ENCODE measurements around the gene STK38. TPM values are rescaled to one million over a fixed set of nuclear protein-coding genes. Genes with fewer than 3 reads are reported as not detected.

STK38 gene
- total and polyA plus RNA-seq, 9 of the 15 experiments (the other 6 are each of a cell fraction or from before 2014, with no cell fraction given) = 5.7 to 28.7 (median 19.5) TPM

GRCh38 chr6:36478051-36478526 is 69.2 kb downstream of the STK38 start (continued):
- TF ChIP-seq THRA (IDR thresholded peaks at IDR 0.05) (no peak), TFAP4 (CRISPR knock-in tag; IDR thresholded peaks at IDR 0.05; ENCODE audit: borderline replicate concordance) (peak; percentile 63; the same call in 1 of the 2 replicates), ZBTB7A (IDR thresholded peaks at IDR 0.05; ENCODE audit: borderline replicate concordance, control insufficient read depth, low read depth, low read length) (no peak), PHTF2 (CRISPR knock-in tag; IDR thresholded peaks at IDR 0.05) (no peak), VEZF1 (CRISPR knock-in tag; IDR thresholded peaks at IDR 0.05) (peak; percentile 61), U2AF2 (optimal IDR thresholded peaks at IDR 0.05; ENCODE audit: low read depth, low read length) (no peak), ZNF561 (CRISPR knock-in tag; conservative IDR thresholded peaks at IDR 0.05) (no peak), NCOA4 (IDR thresholded peaks at IDR 0.05; ENCODE audit: partially characterized antibody) (no peak), ARID3A (IDR thresholded peaks at IDR 0.05; ENCODE audit: borderline replicate concordance, low read depth, low read length) (0 out of 2 replicates have a peak, but pooled peaks have one; percentile 60), ETS1 (conservative IDR thresholded peaks at IDR 0.05; ENCODE audit: control insufficient read depth, low read depth, low read length) (no peak), ZNF695 (CRISPR knock-in tag; IDR thresholded peaks at IDR 0.05) (no peak), ZNF224 (CRISPR knock-in tag; IDR thresholded peaks at IDR 0.05) (no peak), MITF (IDR thresholded peaks at IDR 0.05) (peak; percentile 90), ZBTB9 (CRISPR knock-in tag; IDR thresholded peaks at IDR 0.05) (no peak), NR2C1 (IDR thresholded peaks at IDR 0.05) (peak; percentile 47; the same call in 1 of the 2 replicates), NR2C1 (tag; IDR thresholded peaks at IDR 0.05) (peak; percentile 75), EP300 (IDR thresholded peaks at IDR 0.05; ENCODE audit: low read length) (peak; percentile 92), KLF1 (tag; IDR thresholded peaks at IDR 0.05) (no peak), ZNF785 (CRISPR knock-in tag; IDR thresholded peaks at IDR 0.05) (no peak)

Measured in K562 (cell line).